ENCODE measurements around the gene TSTD1.
"Not testable (repeated sequence)": the region's sequence is repeated elsewhere in the genome, so short reads cannot be mapped to it uniquely, and the experiment has no call there.

The TSTD1 gene

DNA sequence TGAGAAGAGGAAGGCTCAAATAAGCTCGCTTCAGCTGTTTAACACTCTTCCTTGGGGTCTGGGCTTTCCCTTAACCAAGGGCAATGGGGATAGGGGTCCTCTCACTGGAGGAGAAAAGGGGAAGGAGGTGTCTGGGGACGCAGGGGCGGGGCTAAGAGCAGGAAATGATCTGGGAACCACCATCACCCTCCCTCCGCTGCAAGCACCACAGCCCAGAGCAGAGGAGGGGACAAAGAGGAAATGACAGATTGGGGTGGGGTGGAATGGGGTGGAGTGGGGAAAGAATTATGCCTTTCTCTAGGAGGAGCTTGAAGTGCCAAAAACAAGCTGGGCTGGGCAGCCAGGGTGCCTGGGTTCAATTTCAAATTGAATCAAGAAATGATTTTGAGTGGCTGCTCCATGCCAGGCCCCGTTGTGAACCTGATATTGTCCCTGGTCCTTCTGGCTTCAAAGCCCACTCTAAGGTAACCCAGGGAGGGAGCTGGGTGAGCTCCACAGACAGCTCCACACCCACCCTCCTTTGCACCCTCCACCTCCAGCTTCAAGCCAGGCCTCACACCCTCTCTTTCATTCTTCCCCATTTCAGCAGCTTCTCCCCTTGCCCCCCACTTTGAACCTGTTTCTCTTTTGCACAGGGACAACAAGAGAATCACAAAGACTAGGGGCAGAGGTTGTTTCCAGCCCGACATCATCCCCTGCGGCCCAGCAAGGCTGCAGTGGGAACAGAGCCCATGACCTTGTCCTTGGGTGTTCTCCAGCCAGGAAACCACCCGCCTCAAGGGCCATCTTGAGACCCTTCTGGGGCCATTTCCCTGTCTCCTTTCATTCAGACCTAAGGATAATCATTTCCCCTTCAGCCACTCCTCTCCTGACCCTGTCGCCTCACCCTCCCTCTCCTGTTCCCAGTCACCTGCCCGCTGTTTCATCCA lies 29.8 kb upstream of the TSTD1 start:
- peak; percentile 59 to 93 for DNase-seq

- no peak for DNase-seq
Observed at GRCh38 chr1:161066694-161067093, 27.9 kb upstream of the TSTD1 start.

- not testable (repeated sequence) for DNase-seq
Observed at GRCh38 chr1:161065681-161066080, 26.9 kb upstream of the TSTD1 start.

DNA sequence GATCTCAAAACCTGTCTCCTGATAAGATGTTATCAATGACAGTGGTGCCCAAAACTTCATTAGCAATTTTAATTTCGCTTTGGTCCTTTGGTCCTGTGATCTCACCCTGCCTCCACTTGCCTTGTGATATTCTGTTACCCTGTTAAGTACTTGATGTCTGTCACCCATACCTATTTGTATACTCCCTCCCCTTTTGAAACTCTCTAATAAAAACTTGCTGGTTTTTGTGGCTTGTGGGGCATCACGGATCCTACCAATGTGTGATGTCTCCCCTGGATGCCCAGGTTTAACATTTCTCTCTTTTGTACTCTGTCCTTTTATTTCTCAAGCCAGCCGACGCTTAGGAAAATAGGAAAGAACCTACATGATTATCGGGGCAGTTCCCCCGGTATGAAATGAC lies 25.2 kb upstream of the TSTD1 start:
- not testable (repeated sequence) for DNase-seq

- no peak for DNase-seq
Observed at GRCh38 chr1:161061419-161061818, 22.7 kb upstream of the TSTD1 start.

DNA sequence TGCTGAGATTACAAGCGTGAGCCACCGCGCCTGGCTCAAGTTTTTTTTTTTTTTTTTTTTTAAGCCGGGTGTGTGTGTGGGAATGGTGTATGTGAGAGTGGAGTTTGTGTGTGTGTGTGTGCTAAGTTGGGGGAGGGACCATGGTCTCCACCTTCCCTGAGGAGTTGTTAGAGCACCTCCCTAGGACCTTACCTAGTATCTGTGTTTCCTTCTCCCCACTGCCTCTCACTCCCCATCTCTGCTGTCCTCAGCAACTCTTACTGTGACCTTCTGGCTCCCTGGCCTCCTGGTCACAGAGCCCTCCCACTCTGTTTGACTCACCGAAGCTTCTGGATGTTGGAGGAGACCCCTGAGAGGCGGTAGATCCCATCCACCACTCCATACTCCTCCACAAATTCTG lies 20.5 kb upstream of the TSTD1 start:
- DNase-seq = no peak

DNA sequence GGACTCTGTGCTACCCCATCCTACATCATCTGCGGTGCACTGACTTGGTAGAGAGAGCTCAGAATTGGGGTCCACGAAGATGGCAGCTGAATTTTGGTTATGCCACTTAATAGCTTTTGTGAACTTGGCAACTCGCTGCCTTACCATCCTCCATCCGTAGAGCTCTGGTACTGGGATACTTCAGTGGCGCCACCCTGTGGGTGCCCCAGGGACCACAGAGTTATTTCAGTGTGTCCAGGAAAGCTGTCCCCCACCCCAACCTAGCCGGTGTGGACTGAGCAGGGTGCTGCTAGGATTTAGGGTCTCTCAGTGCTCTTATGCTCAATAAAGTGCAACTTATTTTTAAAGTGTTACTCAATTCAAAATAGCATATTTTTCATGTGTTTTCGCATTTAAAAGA lies 16.0 kb upstream of the TSTD1 start:
- no peak for DNase-seq

- DNase-seq = no peak
Observed at GRCh38 chr1:161054232-161054631, 15.5 kb upstream of the TSTD1 start.

- no peak for DNase-seq
Observed at GRCh38 chr1:161052899-161053298, 14.1 kb upstream of the TSTD1 start.

DNA sequence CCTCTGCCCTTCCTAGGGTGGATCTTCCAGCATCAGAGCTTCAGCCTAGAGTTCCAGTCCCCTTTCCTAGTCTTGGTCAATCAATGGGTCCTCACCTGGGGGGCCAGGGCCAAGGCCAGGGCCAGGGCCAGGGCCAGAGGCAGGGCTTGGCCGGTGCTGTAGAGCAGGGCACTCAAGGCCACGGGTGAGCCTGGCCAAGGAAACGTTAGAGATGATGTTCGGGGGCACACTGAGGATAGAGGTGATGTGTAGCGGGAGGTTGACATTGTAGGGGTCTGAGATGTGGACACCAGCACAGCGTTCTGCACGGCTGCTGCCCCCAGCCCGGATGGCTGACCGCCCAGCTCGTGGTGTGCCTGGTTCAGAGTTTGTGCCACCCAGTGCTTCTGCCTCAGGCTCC lies 12.5 kb upstream of the TSTD1 start:
- DNase-seq = no peak

DNA sequence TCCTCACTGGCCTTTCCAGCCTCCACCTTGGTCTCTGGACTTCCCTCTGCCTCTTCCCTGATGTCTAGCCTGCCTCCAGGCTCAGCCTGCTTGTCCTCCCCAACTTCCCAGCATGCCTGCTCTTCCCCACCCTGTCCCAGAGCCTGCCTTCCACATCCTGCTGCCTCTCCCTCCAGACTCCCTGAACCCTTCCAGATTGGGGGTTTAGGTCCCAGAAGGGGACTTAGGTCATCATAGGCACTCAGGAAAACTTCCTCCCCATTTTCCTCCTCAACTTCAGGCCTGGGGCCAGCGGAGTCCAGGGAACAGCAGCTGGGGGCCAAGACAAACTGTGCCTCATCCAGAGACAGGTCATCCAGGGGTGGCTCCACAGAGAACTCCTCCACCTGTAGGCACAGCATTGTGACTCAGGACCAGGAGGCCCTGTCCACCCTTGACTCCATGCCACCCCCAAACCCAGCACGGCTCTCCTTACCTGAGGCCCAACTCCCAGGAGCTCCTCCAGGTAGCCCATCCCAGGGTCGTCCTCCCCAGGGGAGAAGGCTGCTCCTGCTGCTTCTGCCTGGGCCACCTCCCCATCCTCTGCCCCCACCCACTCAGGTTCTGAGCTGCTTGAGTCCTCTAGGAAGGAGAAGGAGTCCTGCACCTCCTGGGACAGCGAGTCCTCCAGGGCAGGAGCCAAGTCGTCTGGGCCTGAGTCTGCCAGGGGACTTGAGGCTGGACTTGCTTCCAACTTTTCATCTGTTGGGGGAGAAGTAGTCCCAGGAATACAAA lies 10.4 kb upstream of the TSTD1 start:
- DNase-seq = no peak

DNA sequence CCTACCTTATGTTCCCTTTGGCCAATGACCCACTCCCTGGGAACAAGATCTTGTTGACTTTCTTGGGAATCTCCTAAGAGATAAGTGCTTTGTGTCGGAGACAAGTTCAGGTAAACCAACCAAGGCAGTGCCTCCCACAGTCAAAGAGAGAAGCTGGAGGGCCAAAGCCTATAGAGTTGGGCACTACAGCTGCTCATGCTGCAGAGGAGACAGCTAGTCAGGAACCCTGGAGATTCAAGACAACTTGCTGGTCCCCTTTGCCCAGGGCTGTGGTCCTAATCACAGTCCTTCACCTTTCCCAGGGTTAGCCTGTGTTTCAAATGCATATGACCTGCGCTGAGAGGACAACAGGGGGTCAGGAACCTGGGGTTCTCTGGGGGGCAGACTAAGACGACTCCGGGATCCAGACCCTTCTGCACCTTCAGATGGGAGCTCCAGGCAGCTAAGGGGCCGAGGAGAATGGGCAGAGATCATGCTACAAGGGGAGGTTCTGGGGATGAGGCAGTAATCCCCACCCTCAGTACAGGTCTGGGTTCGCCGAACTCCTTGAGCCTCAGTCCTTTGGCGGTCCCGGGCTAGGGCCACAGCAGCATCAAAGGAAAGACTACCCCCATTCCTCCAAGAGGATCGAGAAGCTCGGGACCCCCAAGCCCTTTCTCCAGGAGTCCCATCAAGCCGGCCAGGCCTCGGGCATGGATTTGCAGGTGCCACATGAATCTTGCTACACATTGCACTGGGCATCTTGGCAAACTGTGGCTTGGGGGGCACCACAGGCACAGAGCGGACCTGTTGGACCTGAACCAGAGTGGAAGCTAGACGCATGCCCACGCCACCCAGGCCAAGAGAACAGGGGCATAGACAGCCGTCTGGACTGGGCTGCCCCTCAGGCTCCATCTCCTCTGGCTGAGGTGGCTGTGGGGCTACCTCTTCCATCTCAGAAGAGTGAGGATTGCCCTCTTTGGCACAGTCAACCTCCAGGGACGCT lies 9.0 kb upstream of the TSTD1 start:
- DNase-seq = no peak

- no peak for DNase-seq
Observed at GRCh38 chr1:161046605-161047228, 8.0 kb upstream of the TSTD1 start.

DNA sequence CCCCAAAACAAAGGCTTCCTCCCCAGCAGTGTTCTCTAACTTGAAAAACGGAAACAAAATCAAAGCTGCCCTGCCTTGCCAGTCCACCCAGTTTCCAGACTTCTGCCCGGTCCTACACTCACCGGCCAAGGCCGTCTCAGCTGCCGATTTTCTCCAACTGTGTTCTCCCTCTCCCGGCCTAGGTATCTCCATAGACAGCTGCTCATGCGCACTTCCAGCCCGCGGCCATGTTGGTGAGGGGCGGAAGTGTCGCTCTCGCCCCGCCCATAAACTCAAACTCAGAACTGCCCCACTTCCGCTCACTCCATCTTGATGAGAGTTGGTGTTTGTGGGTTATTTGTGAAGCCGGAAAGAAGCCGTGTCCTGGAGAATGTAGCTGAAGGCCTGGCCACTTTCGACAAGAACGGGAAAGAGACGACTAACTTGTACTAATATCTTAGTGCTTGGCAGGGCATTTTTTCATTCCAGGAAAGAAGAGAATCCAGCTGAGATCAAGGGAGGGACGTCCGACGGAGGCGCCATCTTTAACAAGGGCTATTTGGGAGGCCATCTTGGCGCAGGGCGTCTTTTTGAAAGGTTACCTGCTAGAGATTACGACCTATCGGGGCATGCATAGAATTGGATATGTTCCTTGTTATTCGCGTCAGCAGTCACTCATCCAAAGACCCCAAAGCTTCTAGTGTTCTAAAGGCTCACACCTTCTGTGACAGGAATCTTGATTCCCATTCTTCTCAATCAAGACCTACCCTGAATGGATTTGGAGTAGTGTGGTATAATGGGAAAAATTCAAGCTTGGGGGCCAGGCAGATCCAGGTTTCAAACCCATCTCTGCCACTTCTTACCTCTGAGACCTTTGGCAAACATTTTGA lies 7.2 kb upstream of the TSTD1 start, which contains the start of gene USF1:
Gene USF1, minus strand, starts transcription at position 242 of the 869 bp plus-strand sequence. CDS start 2,702 bp downstream, outside the sequence.
- DNase-seq = peak; percentile 84 to 94

- DNase-seq = peak; percentile 67 to 89
Observed at GRCh38 chr1:161044908-161045735, 6.4 kb upstream of the TSTD1 start.

GRCh38 chr1:161044535-161044907 lies 5.8 kb upstream of the TSTD1 start:
- DNase-seq = peak in 1 of 2 donors; percentile 72

DNA sequence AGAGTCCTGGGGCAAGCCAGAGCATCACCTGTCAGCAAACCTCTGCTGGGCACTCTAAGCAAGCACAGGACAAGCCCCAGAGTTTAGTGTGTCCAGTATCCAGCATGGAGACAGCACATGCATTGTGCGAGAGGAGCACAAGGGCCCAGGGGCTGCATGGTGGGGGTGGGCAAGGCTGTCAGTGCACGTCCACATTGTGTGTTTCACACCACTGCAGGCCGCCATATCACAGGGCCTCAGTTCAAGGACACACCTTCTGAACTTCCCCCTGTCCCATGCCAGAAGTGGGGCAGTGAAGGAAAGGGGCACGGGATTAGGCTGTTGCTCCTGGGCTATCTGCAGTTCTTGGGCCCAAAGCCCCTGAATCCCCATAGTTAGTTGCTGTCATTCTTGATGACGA lies 782 bp upstream of the TSTD1 start:
- DNase-seq = no peak

GRCh38 chr1:161039154-161039545 lies 386 bp upstream of the TSTD1 start:
- DNase-seq = no peak

- DNase-seq = no peak
Observed at GRCh38 chr1:161037661-161038522, 872 bp downstream of the TSTD1 start.
